ENCODE data around the gene RARS2.

Gene RARS2

GRCh38 chr6:87541041-87541440 is 48.7 kb downstream of the RARS2 start:
- TF ChIP-seq SIN3A (IDR thresholded peaks at IDR 0.05; ENCODE audit: borderline replicate concordance, insufficient read depth, low read length), result no peak
- TF ChIP-seq TAF1 (IDR thresholded peaks at IDR 0.05; ENCODE audit: borderline replicate concordance, insufficient read depth, low read length), result no peak
- no peak for TF ChIP-seq POLR2AphosphoS5 (IDR thresholded peaks at IDR 0.05; ENCODE audit: low read depth, low read length)
- no peak for TF ChIP-seq REST (IDR thresholded peaks at IDR 0.05; ENCODE audit: insufficient read depth in 1 of 2, low read depth in 2 of 2, low read length in 2 of 2)
- no peak for TF ChIP-seq FOXP2 (optimal IDR thresholded peaks at IDR 0.05; ENCODE audit: borderline replicate concordance, extremely low read depth, extremely low read length, insufficient read depth)

GRCh38 chr6:87540539-87540938 is 49.2 kb downstream of the RARS2 start:
- TF ChIP-seq POLR2AphosphoS5 (IDR thresholded peaks at IDR 0.05; ENCODE audit: low read depth, low read length), result no peak
- TF ChIP-seq FOXP2 (optimal IDR thresholded peaks at IDR 0.05; ENCODE audit: borderline replicate concordance, extremely low read depth, extremely low read length, insufficient read depth), result no peak
- TF ChIP-seq REST (IDR thresholded peaks at IDR 0.05; ENCODE audit: insufficient read depth in 1 of 2, low read depth in 2 of 2, low read length in 2 of 2), result no peak
- no peak for TF ChIP-seq TAF1 (IDR thresholded peaks at IDR 0.05; ENCODE audit: borderline replicate concordance, insufficient read depth, low read length)
- TF ChIP-seq SIN3A (IDR thresholded peaks at IDR 0.05; ENCODE audit: borderline replicate concordance, insufficient read depth, low read length), result no peak

GRCh38 chr6:87539554-87539953 is 50.2 kb downstream of the RARS2 start:
- TF ChIP-seq TAF1 (IDR thresholded peaks at IDR 0.05; ENCODE audit: borderline replicate concordance, insufficient read depth, low read length) (no peak), REST (IDR thresholded peaks at IDR 0.05; ENCODE audit: insufficient read depth in 1 of 2, low read depth in 2 of 2, low read length in 2 of 2) (no peak), FOXP2 (optimal IDR thresholded peaks at IDR 0.05; ENCODE audit: borderline replicate concordance, extremely low read depth, extremely low read length, insufficient read depth) (no peak), POLR2AphosphoS5 (IDR thresholded peaks at IDR 0.05; ENCODE audit: low read depth, low read length) (no peak)

- TF ChIP-seq TAF1 (IDR thresholded peaks at IDR 0.05; ENCODE audit: borderline replicate concordance, insufficient read depth, low read length) (no peak), REST (IDR thresholded peaks at IDR 0.05; ENCODE audit: insufficient read depth in 1 of 2, low read depth in 2 of 2, low read length in 2 of 2) (no peak), POLR2AphosphoS5 (IDR thresholded peaks at IDR 0.05; ENCODE audit: low read depth, low read length) (no peak), SIN3A (IDR thresholded peaks at IDR 0.05; ENCODE audit: borderline replicate concordance, insufficient read depth, low read length) (no peak), FOXP2 (optimal IDR thresholded peaks at IDR 0.05; ENCODE audit: borderline replicate concordance, extremely low read depth, extremely low read length, insufficient read depth) (no peak)
These were observed 51.1 kb downstream of the RARS2 start for GRCh38 chr6:87538510-87539260.

Measured in PFSK-1 (cell line).